ENCODE data around the gene PPL. TPM values are rescaled to one million over a fixed set of nuclear protein-coding genes. Genes with fewer than 3 reads are reported as not detected.
"Not testable (repeated sequence)": the region's sequence is repeated elsewhere in the genome, so short reads cannot be mapped to it uniquely, and the experiment has no call there.

Gene PPL
- total and polyA plus RNA-seq, 8 donors: 10.4 to 27.2 (median 14.6) TPM

DNA sequence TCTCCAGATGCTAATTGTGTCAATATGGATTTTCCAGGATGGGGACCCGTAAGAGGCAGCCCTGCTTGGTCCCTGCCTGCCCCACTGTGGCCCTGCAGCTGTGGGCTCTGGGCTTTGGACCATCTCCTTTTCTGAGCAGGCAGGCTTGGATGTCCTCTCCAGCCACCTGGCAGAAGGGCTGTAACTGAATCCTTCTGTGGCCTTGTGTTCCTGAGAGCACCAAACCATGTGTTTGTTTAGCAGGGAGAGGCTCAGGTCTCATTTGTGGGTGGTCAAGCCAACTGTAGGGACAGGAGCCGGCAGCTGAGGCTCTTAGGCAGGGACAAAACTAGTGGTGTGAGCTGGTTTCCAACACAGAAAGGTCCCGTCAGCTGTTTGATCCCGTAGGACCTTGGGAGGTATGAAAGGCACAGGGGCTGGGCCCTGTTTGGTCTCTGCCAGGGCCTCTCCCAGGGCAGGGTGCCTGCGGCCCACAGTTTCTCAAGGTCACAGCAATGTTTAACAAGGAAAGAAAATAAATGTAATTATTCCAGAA, 39.7 kb upstream of the PPL start:
- 20 to 23% methylated on average over 5 of the region's 5 CpGs for WGBS, 2 donors
- no peaks in the 10 kb centered on the region for H3K36me3 ChIP-seq
- peak; percentile 93 to 97 (median 96) for ATAC-seq
- H3K9me3 ChIP-seq: no peaks in the 10 kb centered on the region
- H3K4me1 ChIP-seq: peaks cover 4 to 10% (median 8%) of the 10 kb centered on the region in 3 donors
- TF ChIP-seq, protein P1, sequence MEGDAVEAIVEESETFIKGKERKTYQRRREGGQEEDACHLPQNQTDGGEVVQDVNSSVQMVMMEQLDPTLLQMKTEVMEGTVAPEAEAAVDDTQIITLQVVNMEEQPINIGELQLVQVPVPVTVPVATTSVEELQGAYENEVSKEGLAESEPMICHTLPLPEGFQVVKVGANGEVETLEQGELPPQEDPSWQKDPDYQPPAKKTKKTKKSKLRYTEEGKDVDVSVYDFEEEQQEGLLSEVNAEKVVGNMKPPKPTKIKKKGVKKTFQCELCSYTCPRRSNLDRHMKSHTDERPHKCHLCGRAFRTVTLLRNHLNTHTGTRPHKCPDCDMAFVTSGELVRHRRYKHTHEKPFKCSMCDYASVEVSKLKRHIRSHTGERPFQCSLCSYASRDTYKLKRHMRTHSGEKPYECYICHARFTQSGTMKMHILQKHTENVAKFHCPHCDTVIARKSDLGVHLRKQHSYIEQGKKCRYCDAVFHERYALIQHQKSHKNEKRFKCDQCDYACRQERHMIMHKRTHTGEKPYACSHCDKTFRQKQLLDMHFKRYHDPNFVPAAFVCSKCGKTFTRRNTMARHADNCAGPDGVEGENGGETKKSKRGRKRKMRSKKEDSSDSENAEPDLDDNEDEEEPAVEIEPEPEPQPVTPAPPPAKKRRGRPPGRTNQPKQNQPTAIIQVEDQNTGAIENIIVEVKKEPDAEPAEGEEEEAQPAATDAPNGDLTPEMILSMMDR (IDR thresholded peaks at IDR 0.05): no peak
- FAIRE-seq: no peak
- H3K27me3 ChIP-seq: no peaks in the 10 kb centered on the region
- H3K27ac ChIP-seq: peak overlapping the region; percentile 51 to 80 (median 73)
- H3K4me3 ChIP-seq: no peak overlapping the region
- intact Hi-C loops (cut with DNase I): no loop called here
- DNase-seq: peak; percentile 80 to 92 (median 84)

GRCh38 chr16:4976079-4976478, 39.1 kb upstream of the PPL start:
- peak overlapping the region; percentile 51 to 80 (median 73) for H3K27ac ChIP-seq
- ATAC-seq (peak in 1 of 4 donors; percentile 3), FAIRE-seq (no peak), DNase-seq (no peak)
- TF ChIP-seq, protein P1 (IDR thresholded peaks at IDR 0.05): no peak
- peaks cover 4 to 10% (median 8%) of the 10 kb centered on the region in 3 donors for H3K4me1 ChIP-seq
- H3K9me3 ChIP-seq: no peaks in the 10 kb centered on the region
- 88 to 94% methylated on average over 2 of the region's 2 CpGs for WGBS, 2 donors
- no peaks in the 10 kb centered on the region for H3K27me3 ChIP-seq
- no peaks in the 10 kb centered on the region for H3K36me3 ChIP-seq
- H3K4me3 ChIP-seq: no peak overlapping the region
- intact Hi-C loops (cut with DNase I): no loop called here

DNA sequence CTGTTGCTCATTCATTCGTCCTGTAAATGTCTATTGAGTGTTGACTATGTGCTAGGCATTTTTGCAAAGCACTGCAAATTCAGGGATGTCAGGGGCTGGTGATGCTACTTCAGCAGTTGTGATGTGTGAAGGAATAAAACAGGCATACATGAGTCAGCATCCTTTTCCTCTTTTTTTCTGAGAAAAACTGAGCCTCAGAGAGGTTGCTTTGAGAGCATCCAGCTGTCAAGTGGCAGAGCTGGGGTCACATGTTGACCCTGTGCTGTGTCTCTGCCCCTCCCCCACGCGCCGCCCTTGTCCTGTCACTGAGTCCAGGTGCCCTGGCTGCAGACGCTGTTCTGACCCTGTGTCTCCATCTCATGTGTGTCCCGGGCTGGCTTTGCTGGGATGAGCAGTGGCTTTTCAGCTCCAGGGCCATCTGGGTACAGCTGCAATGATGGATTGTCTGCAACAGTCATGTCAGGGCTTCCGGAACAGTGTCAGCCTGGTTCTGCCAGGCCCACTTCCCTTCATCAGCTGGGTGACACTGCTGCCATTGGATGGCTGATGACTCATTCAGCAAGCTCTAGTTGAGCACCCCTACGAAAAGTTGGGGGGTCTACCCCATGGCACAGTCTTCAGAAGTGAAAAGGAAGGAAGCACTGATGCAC, 36.1 kb upstream of the PPL start:
- ATAC-seq (no peak), FAIRE-seq (no peak), DNase-seq (no peak)
- Histone ChIP-seq H3K9me3 (no peaks in the 10 kb centered on the region), H3K27ac (no peak overlapping the region), H3K36me3 (no peaks in the 10 kb centered on the region), H3K4me1 (peaks cover 4 to 10% (median 8%) of the 10 kb centered on the region in 3 donors), H3K27me3 (no peaks in the 10 kb centered on the region), H3K4me3 (no peak overlapping the region)
- intact Hi-C loops (cut with DNase I): no loop called here
- TF ChIP-seq, protein P1 (IDR thresholded peaks at IDR 0.05): no peak
- WGBS, 2 donors: 53 to 55% methylated on average over 7 to 8 of the region's 8 CpGs

DNA sequence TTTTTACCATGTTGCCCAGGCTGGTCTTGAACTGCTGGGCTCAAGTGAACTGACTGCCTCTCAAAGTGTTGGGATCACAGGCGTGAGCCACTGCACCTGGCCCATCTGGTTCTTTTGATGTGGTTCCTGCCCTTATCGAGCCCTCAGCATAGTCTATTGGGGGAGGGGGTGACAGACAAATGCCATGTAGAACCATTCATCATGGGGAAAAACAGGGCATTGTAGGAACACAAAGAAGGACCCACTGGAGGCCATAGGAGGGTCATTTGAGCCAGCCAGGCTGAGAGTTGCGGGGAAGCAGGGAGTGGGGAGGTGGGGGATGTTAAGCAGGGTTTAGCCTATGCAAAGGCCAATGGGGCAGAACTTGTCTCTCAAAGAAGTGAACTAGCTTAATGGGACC, 33.1 kb upstream of the PPL start:
- H3K27me3 ChIP-seq: no peaks in the 10 kb centered on the region
- no peak overlapping the region for H3K27ac ChIP-seq
- ATAC-seq: no peak
- no peaks in the 10 kb centered on the region for H3K4me1 ChIP-seq
- H3K9me3 ChIP-seq: no peaks in the 10 kb centered on the region
- FAIRE-seq: no peak
- no peak overlapping the region for H3K4me3 ChIP-seq
- intact Hi-C loops (cut with DNase I): no loop called here
- TF ChIP-seq, protein P1 (IDR thresholded peaks at IDR 0.05): no peak
- 61 to 70% methylated on average over 3 of the region's 3 CpGs for WGBS, 2 donors
- no peaks in the 10 kb centered on the region for H3K36me3 ChIP-seq
- DNase-seq: no peak

GRCh38 chr16:4968879-4969483, 32.0 kb upstream of the PPL start:
- no peak for DNase-seq
- FAIRE-seq: no peak
- H3K9me3 ChIP-seq: no peaks in the 10 kb centered on the region
- no peak for ATAC-seq
- intact Hi-C loops (cut with DNase I): no loop called here
- no peak overlapping the region for H3K4me3 ChIP-seq
- H3K4me1 ChIP-seq: no peaks in the 10 kb centered on the region
- TF ChIP-seq, protein P1 (IDR thresholded peaks at IDR 0.05): no peak
- no peaks in the 10 kb centered on the region for H3K36me3 ChIP-seq
- no peaks in the 10 kb centered on the region for H3K27me3 ChIP-seq
- 85 to 87% methylated on average over 13 of the region's 13 CpGs for WGBS, 2 donors
- no peak overlapping the region for H3K27ac ChIP-seq

DNA sequence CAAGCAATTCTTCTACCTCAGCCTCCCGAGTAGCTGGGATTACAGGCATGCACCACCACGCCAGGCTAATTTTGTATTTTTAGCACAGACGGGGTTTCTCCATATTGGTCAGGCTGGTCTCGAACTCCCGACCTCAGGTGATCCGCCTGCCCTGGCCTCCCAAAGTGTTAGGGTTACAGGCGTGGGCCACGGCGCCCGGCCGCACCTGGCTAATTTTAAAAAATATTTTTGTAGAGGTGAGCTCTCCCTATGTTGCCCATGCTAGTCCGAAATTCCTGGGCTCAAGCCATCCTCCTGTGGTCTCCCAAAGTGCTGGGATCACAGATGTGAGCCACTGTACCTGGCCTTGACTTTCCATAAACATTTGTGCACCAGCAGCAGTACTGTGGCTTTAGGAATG, 31.3 kb upstream of the PPL start:
- ATAC-seq, DNase-seq: not testable (repeated sequence)

More for the DNA sequence above, 31.3 kb upstream of the PPL start:
- 84 to 87% methylated on average over 12 of the region's 12 CpGs for WGBS, 2 donors
- FAIRE-seq; intact Hi-C loops (cut with DNase I); H3K36me3 ChIP-seq; H3K4me3 ChIP-seq; H3K27ac ChIP-seq; H3K27me3 ChIP-seq; H3K4me1 ChIP-seq; H3K9me3 ChIP-seq: not testable (repeated sequence)
